Measurements from ENCODE around the gene PARL.

PARL gene, protein sequence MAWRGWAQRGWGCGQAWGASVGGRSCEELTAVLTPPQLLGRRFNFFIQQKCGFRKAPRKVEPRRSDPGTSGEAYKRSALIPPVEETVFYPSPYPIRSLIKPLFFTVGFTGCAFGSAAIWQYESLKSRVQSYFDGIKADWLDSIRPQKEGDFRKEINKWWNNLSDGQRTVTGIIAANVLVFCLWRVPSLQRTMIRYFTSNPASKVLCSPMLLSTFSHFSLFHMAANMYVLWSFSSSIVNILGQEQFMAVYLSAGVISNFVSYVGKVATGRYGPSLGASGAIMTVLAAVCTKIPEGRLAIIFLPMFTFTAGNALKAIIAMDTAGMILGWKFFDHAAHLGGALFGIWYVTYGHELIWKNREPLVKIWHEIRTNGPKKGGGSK

DNA sequence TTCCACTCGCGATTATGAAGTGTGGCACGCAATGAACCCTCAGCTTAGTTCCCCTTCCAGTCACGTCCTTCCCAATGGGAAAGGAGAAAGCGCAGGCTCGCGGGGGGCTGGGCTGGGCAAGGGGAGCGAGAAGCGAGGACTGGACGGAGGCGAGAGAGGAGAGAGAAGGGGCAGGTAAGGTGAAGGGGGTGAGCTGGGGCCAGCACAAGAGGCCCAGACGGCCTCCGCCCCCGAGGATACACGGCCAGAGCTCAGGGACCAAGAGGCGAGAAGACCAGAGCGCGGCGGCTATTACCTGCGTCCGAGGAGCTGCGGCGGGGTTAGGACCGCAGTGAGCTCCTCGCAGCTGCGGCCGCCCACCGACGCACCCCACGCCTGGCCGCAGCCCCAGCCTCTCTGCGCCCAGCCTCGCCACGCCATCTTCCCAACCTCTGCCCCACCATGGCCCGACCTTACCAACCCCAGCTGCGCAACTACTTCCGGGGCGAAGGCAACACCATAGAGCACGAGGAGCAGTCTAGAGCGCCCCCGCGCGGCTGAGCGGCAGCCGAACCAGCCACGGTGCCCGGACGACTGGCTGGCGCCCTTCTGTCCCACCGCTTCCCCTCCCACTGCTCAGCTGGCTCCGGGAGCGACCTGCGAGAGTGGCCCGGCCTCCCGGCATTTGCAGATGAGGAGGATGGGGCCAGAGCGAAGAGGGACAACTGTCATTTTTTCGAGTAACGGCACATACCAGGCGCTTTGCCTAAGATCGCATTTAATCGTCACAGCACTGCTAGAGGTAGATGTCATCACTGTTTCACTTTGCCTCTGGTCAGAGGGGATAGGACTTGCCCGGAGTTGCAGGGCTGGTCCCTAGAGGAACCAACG lies at the start of gene PARL:
PARL (minus strand) TSS at position 454 of the 870 bp plus-strand sequence; CDS start at position 420, 34 bp downstream.
- peak; percentile 96 to 98 for DNase-seq

DNA sequence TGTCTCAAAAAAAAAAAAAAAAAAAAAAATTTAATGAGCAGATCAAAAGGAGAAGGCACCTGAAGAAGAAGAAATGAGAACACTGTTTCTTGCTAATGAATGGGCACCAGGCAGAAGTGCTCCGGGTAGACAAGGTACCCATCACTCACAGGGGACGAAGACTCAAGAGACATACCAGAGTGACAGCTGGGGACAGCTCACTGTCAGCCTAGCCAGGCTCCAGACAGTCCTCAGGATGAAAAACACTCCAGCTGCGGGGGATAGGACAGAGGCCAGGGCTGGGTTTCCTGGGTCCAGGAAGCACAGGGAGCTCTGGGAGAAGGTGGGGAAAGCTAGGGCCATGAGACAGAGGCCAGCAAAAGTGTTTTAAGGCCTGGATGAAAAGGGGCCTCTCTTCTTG lies 48.5 kb upstream of the PARL start:
- no peak for DNase-seq

DNA sequence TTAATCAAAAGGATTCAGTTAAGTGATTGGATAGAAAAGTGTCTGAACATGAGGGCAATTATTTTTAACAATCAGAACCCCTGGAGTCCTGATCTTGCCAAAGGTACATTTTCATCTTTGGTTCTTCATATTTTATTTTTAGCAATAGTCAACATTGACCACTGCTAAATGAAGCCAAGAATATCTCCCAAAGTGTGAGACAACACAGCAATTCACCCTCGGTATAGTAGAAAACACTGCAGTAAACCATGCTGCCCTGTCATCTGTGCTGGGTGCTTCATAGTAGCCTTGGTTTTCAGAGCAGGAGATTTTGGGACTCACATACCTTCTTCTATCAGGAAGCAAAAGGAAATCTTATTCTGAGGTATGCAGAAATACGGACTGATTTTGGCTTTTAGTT lies 47.2 kb upstream of the PARL start:
- DNase-seq: no peak

DNA sequence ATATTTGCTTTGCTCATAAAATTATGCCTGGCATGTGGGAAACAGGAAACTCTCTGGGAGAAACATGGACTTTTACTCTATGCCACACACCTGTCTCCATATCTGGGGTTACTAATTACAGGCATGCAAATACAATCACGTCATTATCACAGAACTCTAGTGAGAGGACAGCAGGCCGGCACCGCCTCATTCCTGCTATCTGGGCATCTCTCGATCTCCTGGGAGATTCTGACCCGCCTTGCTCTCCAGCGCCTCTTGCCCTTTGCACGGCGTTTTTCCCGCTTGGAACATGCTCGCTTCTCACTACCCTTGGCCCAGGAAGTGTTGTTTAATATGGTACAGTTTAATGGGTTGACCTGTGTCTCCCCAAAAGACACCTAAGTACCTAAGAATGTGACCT lies 45.4 kb upstream of the PARL start:
- peak in 1 of 2 experiments; percentile 51 for DNase-seq

DNA sequence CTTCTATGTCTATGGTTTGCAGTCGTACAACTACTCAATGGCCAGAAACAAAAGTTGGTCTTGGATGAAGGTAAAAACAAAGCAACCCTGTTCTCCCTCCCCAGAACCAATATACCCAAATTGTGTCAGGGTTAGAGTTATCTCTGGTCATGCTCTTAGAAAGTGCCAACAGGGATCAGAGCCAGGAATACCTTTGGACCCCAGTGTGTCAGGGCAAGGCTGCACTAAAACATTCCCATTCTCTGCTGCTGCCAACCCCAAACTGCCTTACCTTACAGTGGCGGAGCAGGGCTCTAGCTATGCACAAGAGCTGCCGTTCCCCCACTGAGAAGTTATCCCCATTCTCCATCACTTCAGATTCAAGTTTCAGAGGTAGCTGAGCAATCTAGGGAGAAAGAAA lies 42.4 kb upstream of the PARL start:
- no peak for DNase-seq

DNA sequence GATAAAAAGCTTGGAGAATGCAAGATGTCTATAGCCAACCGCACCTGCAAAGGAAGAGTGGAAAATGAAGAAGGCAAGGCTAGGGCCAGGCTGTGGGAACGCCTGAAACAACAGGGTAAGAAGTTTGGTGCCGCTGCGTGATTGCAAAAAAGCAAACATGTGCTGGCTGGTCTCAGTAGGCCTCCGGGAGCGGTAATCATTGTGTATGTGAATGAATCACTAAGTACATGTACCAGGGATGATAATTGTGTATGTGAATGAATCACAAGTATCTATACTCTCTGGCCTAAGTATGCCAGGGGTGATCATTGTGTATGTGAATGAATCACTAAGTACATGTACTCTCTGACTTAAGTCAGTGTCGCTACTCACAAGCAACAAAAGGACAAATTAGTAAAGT lies 40.3 kb upstream of the PARL start:
- DNase-seq: no peak

DNA sequence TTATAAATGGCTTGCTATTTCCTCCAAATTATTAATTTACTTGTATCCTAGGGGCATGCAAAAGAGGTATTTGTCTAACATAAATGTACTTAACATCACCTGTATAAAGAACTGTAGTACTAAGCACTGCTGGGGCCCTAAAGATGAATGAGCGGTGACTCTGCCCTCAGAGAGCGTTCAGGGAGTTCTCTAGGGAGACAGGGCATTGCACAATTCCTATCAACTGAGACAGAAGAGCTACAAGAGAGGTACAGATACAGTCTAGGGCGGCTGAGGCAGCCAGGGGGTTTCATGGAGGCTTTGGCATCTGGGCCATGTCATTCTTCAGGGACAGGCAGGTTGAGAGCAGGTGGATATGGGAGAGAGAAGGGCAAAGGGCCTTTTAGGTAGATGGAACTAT lies 39.9 kb upstream of the PARL start:
- no peak for DNase-seq

DNA sequence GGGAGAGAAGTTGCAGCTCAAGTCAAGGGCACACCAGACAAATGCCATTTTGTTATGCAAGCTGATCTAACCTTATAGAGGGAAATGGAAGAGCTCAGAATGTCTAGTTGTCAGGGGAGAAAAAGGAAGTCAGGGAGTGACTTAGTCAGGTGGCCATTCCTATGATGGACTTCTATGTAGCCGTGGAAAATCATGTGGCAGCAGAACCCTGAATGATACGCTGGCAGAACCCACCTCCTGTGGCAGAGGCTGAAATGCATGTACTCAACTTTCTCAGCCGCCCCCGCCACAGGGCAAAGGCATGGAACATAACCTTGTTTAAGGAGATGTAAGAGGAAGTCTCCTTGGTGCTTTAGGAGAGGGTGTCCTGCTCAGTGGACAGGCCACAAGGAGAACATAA lies 37.7 kb upstream of the PARL start:
- DNase-seq: no peak

DNA sequence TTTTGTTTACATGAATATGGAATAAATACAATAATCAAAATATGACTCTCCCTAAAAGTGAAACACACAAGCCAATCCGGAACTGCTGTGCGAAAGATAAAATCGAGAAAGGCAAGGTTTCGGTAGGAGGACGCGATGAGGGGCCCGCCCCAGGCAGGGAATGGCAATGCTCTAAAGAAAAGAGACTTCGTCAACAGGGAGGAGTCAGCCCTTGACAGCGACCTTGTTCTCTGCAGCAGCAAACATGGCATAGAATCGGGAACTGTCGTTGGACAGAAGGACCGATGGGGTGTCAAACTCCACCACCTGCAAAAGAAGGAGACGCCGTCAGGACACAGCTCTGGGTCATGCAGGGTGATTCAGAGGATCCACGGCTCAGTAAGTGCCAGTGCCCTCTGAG lies 36.4 kb upstream of the PARL start:
- DNase-seq: no peak

DNA sequence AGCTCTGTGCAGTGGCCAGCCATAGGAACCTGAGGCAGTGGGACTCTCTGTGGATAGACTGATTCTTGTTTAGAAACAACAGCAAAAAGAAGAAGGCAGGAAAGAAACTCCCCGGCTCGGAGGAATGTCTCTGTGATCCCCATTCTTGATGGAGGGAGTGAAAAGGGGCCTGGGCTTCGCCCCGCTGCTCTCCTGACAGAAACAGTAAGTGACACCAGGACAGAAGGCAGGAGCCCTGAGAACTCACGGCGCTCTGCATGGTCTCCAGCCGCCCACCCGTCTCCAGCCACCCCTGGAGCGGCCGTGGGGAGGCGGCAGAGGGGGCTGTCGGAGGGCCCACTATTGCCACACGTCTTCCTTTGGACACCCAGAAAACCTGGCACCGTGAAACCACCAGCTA lies 35.7 kb upstream of the PARL start:
- DNase-seq: no peak

DNA sequence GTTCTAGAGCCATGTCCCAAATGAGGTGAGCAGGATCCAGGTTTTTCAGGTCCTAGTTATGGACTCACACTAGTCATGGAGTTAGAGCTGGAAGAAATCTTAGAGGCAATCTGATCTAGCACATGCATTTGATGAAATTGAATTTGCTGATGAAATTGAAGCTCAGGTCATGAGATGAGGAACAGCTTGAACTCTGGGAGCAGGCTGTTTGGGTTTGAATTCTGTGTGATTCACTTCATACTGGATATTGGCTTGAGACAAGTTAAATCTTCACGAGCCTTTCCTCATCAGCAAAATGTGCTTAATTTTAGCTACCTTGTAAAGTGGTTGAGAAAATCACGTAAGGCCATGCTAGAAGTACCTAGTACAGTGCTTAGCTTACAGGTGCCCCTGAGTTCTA lies 33.5 kb upstream of the PARL start:
- DNase-seq: no peak

DNA sequence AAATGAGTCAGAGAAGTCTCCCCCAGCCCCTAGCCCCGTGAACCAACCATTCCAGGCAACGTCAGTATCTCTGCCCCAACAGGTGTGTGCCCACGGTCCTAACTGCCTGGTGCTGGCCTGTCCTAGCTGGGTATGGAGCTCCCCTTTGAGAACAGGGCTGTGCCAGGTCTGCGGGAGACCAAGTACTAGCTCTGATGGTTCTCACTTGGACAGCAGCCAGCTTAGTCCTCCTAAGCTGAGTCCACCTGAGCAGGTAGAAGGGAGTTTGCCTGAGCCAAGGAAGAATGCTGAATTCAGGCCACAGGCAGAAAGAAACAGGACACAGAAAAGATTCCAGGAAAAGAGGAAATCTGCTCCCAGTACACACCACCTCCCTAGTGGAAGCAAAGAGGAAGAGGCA lies 33.1 kb upstream of the PARL start:
- DNase-seq: no peak

DNA sequence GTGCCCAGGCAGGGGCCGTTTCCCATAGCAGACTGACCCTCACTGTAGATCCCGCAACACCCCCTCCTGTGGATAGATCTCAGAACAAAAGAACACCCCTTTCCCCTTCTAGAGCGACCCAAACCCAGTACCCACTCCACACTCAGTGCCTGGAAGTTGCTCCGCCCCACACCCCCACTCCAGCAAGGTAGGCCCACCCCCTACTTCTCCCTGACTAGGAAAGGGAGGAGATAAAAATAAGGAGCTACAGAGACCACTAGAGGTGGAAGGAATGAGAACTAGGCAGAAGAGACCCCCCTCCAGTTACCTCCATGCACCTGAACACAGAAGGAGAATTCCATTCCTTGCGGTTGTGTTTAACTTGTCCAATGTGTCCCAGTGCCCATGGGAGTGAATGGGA lies 30.2 kb upstream of the PARL start:
- no peak for DNase-seq

DNA sequence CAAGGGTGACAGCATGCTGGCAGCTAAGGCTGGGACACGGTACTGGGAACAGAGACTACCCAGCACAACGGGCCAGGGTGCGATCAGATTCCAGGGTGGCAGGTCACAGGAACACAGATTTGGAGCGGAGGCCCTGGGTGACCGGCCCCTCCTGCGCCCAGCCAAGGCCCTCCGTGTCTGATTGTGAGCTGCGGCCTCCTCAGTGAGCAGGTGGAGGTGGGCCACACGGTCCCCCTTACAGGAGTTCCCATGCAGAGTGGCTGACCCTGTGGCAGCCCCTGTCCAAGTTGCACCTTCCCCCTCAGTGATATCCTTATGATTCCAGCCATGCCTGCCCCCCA lies 28.9 kb upstream of the PARL start:
- no peak for DNase-seq

DNA sequence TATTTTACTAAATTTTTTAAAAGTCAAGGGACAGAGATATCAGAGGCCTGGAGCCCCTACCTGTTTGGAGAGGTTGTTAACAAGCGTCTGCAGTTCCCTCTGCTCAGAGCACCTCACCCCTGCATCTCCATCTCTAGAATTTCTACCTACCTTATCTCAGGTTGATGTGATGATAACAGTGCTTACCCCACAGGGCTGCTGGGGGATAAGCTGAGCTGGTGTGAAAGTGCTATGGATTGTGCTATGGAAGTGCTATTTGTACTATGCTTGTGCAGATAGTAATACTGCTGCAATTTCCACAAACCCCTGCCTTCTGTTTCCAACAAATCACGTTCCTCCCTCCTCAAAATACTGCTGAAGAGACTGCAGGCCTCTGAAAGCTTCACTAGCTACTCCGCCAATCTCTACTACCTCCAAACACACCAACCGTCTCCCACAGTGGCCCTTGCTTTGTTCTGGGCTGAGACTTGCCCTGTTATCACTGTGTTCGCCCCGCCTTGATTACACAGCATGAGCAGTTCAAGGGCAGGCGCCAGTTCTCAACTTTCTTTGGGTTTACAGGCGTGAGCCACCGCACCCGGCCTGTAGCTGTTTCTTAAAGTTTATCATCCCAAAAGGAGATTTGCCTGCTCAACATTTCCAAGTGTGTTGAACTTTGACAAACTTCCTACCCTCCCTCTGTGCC lies 28.4 kb upstream of the PARL start:
- DNase-seq: no peak

DNA sequence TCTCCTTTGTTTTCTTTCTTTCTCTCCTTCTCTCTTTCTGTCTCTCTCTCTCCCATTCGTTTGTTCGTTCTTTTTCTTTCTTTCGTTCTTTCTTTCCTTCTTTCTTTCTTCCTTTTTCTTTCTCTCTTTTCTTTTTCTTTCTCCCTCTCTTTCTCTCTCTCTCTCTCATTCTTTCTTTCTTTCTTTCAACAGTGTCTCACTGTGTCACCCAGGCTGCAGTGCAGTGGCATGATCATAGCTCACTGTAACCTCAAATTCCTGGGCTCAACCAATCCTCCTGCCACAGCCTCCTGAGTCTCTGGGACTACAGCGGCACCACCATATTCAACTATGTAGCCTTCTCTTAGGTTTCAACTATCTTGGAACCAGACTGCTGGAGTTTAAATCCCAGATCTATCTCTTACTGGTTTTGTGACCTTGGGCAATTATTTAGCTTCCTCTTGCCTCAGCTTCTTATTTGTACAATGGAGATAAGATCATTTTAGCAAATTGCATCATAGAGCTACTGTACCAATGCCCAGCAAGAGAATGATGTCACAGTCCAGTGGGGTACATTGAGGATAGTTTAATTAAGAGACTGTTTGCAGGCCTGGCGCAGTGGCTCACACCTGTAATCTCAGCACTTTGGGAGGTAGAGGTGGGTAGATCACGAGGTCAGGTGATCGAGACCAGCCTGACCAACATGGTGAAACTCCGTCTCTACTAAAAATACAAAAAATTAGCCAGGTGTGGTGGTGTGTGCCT lies 27.3 kb upstream of the PARL start:
- DNase-seq: no peak

DNA sequence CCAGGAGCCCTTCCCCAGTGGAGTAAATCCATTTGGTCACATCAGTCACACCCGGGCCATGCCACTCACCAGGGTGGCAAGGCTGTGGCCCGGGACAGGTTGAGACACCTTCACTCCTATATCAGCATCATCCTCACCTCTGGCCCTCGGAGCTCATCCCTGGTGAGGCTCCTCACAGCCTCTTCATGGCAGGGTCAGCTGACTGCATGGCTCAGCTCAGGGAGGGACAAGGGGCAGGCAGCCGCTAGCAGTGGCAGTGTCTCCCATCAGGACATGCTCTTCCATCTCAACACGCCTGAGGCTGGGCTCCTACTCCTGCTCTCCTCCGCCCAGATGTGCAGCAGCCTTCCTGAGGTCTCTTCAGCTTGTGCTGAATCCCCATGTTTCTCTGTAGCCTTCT lies 26.4 kb upstream of the PARL start:
- DNase-seq: no peak

DNA sequence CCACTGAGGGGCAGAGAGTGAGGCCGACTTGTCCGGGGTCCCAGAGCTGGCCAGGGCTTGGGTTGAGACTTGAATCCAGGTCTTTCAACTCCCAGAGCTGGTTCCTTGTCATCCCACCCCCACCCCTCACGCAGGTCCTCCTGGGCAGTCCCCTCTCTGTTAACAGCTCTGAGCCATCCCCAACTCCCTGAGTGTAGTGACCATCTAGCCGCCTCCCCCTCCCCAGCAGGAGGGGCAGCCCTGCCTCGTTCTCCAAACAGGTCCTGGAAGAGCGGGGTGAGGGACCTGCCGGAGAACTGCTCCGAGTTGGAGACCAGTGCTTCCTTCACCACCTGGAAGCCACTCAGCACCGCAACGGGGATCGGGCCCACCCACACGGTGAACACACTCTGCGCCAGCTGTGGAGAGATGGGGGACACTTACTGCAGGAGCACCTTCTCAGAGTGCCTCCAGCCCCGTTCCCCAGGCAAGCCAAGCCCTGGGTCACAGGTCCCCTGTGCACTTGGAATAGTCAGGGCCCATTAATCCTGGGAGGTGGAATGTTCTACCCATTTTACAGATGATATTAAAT lies 24.4 kb upstream of the PARL start:
- DNase-seq: no peak

DNA sequence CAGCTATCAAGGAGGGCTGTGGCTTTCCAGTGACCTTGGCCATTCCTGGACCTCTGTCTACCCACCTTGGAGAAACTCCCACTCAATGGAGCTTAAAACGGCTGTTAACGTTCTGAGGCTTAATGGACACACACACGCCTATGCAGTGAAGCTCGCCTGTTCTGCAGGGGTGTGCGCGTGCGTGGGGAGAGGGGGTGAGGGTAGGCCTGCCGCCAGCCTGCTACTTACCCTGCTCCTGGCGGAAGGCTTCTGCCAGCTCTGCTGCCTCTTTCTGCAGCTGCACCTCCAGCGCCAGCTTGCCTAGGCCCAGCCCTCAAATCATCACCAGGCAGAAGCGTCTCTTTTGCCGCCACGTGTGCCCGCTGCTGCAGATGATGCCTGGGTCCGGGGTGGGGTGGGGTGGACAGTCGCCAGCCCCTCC lies 23.2 kb upstream of the PARL start:
- DNase-seq: no peak

DNA sequence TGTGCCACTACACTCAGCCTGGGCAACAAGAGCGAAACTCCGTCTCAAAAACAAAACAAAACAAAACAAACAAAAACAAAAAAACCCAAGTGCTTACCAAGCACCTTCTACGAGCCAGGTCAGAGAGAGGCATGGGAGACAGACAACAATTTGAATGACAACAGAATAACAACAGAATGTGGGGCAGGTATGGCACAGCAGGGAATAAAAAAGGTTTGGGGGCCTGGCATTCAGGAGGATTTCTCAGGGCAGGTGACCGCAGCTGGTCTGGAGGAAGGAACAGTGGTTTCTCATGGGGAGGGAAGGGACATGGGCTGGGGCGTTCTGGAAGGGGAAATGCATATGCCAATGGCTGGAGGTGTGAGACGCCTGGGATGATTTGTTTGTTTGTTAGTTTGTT lies 22.5 kb upstream of the PARL start:
- no peak for DNase-seq

DNA sequence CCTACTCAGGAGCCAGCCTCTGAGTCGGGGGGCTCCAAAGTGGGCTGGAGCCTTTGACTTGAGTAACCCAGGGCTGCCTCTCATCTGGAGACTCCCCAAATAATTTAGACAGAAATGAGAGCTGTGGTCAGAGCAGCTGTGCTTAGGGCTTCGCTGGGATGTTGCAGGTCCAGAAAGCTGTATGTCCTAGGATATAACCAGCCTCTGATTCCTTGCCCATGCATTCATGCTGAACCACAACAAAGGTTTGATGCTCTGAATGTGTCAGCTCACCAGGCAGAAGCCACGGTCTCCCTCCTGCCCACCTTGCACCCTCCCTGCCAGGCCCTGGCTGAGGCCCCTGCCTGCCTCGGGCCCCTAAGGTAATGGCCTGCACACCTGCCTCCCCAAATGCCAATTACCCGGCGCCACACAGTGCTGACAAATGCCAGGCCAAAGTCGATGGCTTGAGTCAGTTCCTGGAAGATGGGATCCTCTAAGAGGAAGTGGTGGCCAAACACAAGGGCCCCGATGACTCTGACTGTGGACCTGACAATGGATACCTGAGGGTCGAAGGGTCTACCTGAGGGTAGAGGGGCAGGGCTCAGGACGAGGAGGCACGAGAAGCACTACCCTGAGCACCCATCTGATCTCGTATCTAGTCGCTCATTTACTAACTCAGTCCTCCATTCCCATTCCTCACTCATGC lies 21.7 kb upstream of the PARL start:
- no peak for DNase-seq

Measured in NCI-H2081 (cell line).